ENCODE results near the gene ATP10A. TPM values are rescaled to one million over a fixed set of nuclear protein-coding genes. Genes with fewer than 3 reads are reported as not detected.
A peak's percentile ranks its signal among the peaks of the same experiment; 100 is the strongest.

Gene ATP10A
- total and polyA plus RNA-seq, 11 donors, result 0.53 to 3.3 (median 1.0) TPM

DNA sequence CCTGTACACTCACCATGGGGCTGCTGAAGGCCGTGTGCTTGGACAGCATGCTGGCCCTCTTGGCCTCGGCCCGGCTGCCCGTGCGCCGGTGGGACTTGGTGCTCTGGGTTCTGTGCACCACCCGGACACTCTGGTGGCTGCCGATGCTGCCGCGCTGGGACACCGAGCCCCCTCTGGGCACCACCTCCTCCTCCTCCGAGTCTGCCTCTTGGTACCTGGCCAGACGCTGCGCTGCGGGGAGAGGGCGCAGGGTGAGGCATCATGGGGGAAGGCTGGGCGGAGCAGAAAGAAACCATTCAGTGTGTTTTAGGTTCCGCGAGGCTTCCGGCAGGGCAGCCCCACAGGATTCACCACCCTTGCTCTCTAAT lies 145.0 kb downstream of the ATP10A start:
- H3K36me3 ChIP-seq, result peaks cover 0 to 5% (median 0%) of the 10 kb centered on the region in 9 donors
- intact Hi-C loops (cut with DNase I), result loop anchor here in 1 of 10 donors (10.0 kb wide), 1 partner anchor 217 kb away; no protein-coding TSS in a partner anchor
- H3K9me3 ChIP-seq, result no peaks in the 10 kb centered on the region
- H3K4me1 ChIP-seq, result no peaks in the 10 kb centered on the region
- TF ChIP-seq, protein P1, sequence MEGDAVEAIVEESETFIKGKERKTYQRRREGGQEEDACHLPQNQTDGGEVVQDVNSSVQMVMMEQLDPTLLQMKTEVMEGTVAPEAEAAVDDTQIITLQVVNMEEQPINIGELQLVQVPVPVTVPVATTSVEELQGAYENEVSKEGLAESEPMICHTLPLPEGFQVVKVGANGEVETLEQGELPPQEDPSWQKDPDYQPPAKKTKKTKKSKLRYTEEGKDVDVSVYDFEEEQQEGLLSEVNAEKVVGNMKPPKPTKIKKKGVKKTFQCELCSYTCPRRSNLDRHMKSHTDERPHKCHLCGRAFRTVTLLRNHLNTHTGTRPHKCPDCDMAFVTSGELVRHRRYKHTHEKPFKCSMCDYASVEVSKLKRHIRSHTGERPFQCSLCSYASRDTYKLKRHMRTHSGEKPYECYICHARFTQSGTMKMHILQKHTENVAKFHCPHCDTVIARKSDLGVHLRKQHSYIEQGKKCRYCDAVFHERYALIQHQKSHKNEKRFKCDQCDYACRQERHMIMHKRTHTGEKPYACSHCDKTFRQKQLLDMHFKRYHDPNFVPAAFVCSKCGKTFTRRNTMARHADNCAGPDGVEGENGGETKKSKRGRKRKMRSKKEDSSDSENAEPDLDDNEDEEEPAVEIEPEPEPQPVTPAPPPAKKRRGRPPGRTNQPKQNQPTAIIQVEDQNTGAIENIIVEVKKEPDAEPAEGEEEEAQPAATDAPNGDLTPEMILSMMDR (IDR thresholded peaks at IDR 0.05), result no peak
- TF ChIP-seq POLR2A (IDR thresholded peaks at IDR 0.05), result no peak
- no peak overlapping the region for H3K27ac ChIP-seq
- no peaks in the 10 kb centered on the region for H3K27me3 ChIP-seq
- H3K4me3 ChIP-seq, result no peak overlapping the region
- peak in 1 of 4 donors; percentile 16 for ATAC-seq
- WGBS, 4 donors, result 89 to 96% (median 92%) methylated on average over 15 to 20 of the region's 20 CpGs
- DNase-seq, result no peak

DNA sequence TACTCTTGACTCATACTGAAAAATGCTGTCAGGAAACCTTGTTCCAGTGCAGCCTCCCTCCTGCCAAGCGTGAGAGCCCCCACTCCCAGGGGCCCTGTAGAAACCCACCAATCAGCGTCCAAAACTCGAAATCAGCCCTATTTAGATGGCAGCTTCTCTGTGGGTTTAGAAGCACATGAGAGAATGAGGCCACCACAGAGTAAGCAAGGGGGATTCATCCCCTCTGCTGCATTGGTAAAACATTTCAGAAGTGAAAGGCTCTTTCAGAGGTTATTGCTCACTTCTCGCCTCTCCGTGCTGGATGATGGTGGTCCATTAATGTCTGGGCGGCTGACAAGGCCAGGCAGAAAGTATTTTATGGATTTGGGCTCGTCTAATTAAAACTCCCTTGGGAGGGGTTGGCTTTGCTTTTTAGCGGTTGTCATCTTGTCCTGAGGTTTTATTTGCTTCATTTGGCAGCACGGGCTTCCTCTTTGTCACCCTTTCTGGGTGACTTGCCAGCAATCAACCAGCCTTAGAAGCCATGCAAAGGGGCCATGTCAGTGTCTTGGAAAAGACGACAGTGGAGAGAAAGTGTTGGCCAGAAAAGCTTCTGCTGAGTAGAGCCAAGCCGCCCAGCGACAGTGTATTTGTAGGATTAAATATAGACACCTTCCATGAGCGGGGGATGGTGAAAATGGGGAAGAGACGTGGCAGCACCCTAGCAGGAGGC lies 145.5 kb downstream of the ATP10A start:
- intact Hi-C loops (cut with DNase I), result loop anchor here in 1 of 10 donors (10.0 kb wide), 1 partner anchor 217 kb away; no protein-coding TSS in a partner anchor
- H3K36me3 ChIP-seq, result peaks cover 0 to 5% (median 0%) of the 10 kb centered on the region in 9 donors

DNA sequence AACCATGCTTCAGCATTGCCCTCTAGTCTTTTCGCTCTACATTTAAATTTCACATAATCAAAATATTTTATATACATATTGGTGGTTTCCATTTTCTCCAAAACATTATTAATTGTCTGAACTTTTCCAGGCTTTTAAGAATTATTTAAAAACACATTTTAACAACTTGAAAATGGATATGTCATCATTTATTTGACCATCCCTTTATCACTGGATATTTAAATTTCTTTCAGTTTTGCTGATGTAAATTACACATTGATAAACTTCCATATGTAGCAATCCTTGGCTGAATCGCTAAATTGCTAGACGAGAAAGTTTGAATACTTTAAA lies 146.0 kb downstream of the ATP10A start:
- WGBS, 4 donors, result 83 to 85% (median 84%) methylated on average over 3 of the region's 3 CpGs
- DNase-seq (no peak), ATAC-seq (no peak)
- Histone ChIP-seq H3K36me3 (peaks cover 0 to 5% (median 0%) of the 10 kb centered on the region in 9 donors), H3K27ac (no peak overlapping the region), H3K4me1 (no peaks in the 10 kb centered on the region), H3K9me3 (no peaks in the 10 kb centered on the region), H3K4me3 (no peak overlapping the region), H3K27me3 (no peaks in the 10 kb centered on the region)
- TF ChIP-seq, protein P1 (IDR thresholded peaks at IDR 0.05), result no peak
- TF ChIP-seq POLR2A (IDR thresholded peaks at IDR 0.05), result no peak
- intact Hi-C loops (cut with DNase I), result loop anchor here in 1 of 10 donors (10.0 kb wide), 1 partner anchor 218 kb away; no protein-coding TSS in a partner anchor

More for the DNA sequence above, 145.5 kb downstream of the ATP10A start:
- no peak overlapping the region for H3K27ac ChIP-seq
- H3K4me1 ChIP-seq, result no peaks in the 10 kb centered on the region
- no peaks in the 10 kb centered on the region for H3K9me3 ChIP-seq
- WGBS, 4 donors, result 65 to 77% (median 70%) methylated on average over 14 of the region's 14 CpGs
- TF ChIP-seq, protein P1 (IDR thresholded peaks at IDR 0.05), result no peak
- TF ChIP-seq POLR2A (IDR thresholded peaks at IDR 0.05), result no peak
- DNase-seq (no peak), ATAC-seq (peak in 1 of 4 donors; percentile 21)
- H3K27me3 ChIP-seq, result no peaks in the 10 kb centered on the region
- no peak overlapping the region for H3K4me3 ChIP-seq

DNA sequence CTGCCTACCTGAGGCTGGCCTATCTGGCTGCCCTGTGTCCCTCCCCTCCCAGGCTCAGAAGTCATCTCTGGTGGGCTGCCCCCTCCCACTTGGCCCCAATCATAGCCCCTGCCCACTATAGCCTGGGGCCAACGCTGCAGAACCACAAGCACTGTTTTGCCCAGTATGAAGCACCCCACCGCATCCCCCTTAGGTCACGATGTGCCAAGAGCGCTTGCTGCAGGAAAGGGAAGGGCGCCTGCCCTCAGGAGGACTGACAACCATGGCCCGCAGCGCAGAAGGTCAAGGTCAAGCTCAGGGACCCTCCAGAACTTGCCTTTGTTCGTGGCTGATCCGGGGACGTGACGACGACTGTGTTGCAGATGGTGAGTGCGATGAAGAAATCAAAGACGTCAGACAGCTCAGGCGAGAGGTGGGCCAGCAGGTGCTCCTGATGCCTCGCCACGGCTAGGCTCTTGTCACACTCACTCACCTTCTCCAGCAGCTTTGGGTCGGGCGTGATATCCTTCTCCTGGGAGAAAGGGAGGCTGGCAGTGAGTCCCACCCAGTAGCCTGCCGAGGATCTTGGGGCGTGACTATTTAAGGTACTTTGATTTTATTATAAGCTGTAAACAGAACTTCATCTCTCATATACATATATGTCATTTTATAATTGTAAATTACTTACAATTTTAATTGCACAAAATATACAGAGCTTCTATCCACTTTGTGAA lies 146.6 kb downstream of the ATP10A start:
- peaks cover 0 to 1% (median 0%) of the 10 kb centered on the region in 9 donors for H3K36me3 ChIP-seq
- no peak for DNase-seq
- H3K4me1 ChIP-seq, result no peaks in the 10 kb centered on the region
- no peaks in the 10 kb centered on the region for H3K9me3 ChIP-seq
- no peak for ATAC-seq
- TF ChIP-seq, protein P1 (IDR thresholded peaks at IDR 0.05), result no peak
- no peak for TF ChIP-seq POLR2A (IDR thresholded peaks at IDR 0.05)
- H3K27me3 ChIP-seq, result no peaks in the 10 kb centered on the region
- H3K4me3 ChIP-seq, result no peak overlapping the region
- no peak overlapping the region for H3K27ac ChIP-seq
- intact Hi-C loops (cut with DNase I), result loop anchor here in 1 of 10 donors (10.0 kb wide), 1 partner anchor 218 kb away; no protein-coding TSS in a partner anchor
- 84 to 91% (median 88%) methylated on average over 21 of the region's 21 CpGs for WGBS, 4 donors

Measured in heart left ventricle (tissue), 16 donors.